Measurements from ENCODE around the gene CFAP53. TPM values are rescaled to one million over a fixed set of nuclear protein-coding genes. Genes with fewer than 3 reads are reported as not detected.

Gene CFAP53
- polyA plus RNA-seq, 4 donors = 2.5 to 3.9 (median 3.5) TPM

- no peak for DNase-seq (ENCODE audit: low read depth in 4 of 4, low spot score in 3 of 4)
These were observed 70.0 kb downstream of the CFAP53 start for GRCh38 chr18:50196261-50196660.

- DNase-seq (ENCODE audit: low read depth in 4 of 4, low spot score in 3 of 4) = no peak
These were observed 70.6 kb downstream of the CFAP53 start for GRCh38 chr18:50195689-50196088.

- peak in 3 of 4 donors; percentile 45 to 53 (median 49) for DNase-seq (ENCODE audit: low read depth in 4 of 4, low spot score in 3 of 4)
These were observed 71.4 kb downstream of the CFAP53 start, which contains the start of gene MYO5B for GRCh38 chr18:50194631-50195532. Gene MYO5B, minus strand, starts transcription at chr18:50195147. Its CDS starts 354 bp downstream, at chr18:50194793.

- DNase-seq (ENCODE audit: low read depth in 4 of 4, low spot score in 3 of 4) = no peak
These were observed 72.3 kb downstream of the CFAP53 start for GRCh38 chr18:50193796-50194630.

GRCh38 chr18:50192995-50193795, 73.1 kb downstream of the CFAP53 start:
- no peak for DNase-seq (ENCODE audit: low read depth in 4 of 4, low spot score in 3 of 4)

- no peak for DNase-seq (ENCODE audit: low read depth in 4 of 4, low spot score in 3 of 4)
These were observed 75.4 kb downstream of the CFAP53 start for GRCh38 chr18:50190926-50191325.

- no peak for DNase-seq (ENCODE audit: low read depth in 4 of 4, low spot score in 3 of 4)
These were observed 76.1 kb downstream of the CFAP53 start for GRCh38 chr18:50190236-50190635.

GRCh38 chr18:50189160-50189559, 77.1 kb downstream of the CFAP53 start:
- no peak for DNase-seq (ENCODE audit: low read depth in 4 of 4, low spot score in 3 of 4)

GRCh38 chr18:50188652-50189051, 77.6 kb downstream of the CFAP53 start:
- DNase-seq (ENCODE audit: low read depth in 4 of 4, low spot score in 3 of 4) = no peak

GRCh38 chr18:50187659-50188058, 78.6 kb downstream of the CFAP53 start:
- DNase-seq (ENCODE audit: low read depth in 4 of 4, low spot score in 3 of 4) = no peak

- no peak for DNase-seq (ENCODE audit: low read depth in 4 of 4, low spot score in 3 of 4)
These were observed 79.9 kb downstream of the CFAP53 start for GRCh38 chr18:50186385-50186784.

- no peak for DNase-seq (ENCODE audit: low read depth in 4 of 4, low spot score in 3 of 4)
These were observed 82.7 kb downstream of the CFAP53 start for GRCh38 chr18:50183556-50183955.

- DNase-seq (ENCODE audit: low read depth in 4 of 4, low spot score in 3 of 4) = no peak
These were observed 83.8 kb downstream of the CFAP53 start for GRCh38 chr18:50182511-50182910.

- DNase-seq (ENCODE audit: low read depth in 4 of 4, low spot score in 3 of 4) = no peak
These were observed 84.7 kb downstream of the CFAP53 start for GRCh38 chr18:50181590-50181989.

GRCh38 chr18:50179465-50179864, 86.8 kb downstream of the CFAP53 start:
- DNase-seq (ENCODE audit: low read depth in 4 of 4, low spot score in 3 of 4) = no peak

GRCh38 chr18:50177294-50177992, 88.9 kb downstream of the CFAP53 start:
- no peak for DNase-seq (ENCODE audit: low read depth in 4 of 4, low spot score in 3 of 4)
